K562 (cell line): Measurements from ENCODE around the gene NET1. TPM values are rescaled to one million over a fixed set of nuclear protein-coding genes. Genes with fewer than 3 reads are reported as not detected.
A peak's percentile ranks its signal among the peaks of the same experiment; 100 is the strongest.

Experiments used
- ARID1B ChIP-seq: fragments of 450-650 bp; IDR thresholded peaks from 2 replicates; pipeline ENCODE4 v1.6.1; 2016; ENCODE audit warnings: antibody characterized with exemption, mild to moderate bottlenecking, inconsistent platforms
- CXXC5 ChIP-seq: fragments of 250-450 bp; sonication (Bioruptor Pico); IDR thresholded peaks from 2 replicates; pipeline ENCODE4 v1.8.0; 2022; ENCODE audit warnings: inconsistent platforms, mild to moderate bottlenecking, moderate library complexity
- DMBX1 ChIP-seq: fragments of 250-450 bp; sonication (Bioruptor Pico); IDR thresholded peaks from 2 replicates; pipeline ENCODE4 v1.8.0; 2022; ENCODE audit warnings: inconsistent platforms, mild to moderate bottlenecking, moderate library complexity, borderline replicate concordance
- DNMT1 ChIP-seq: fragments of 450-650 bp; IDR thresholded peaks from 2 replicates; pipeline ENCODE4 v1.6.1; 2016; ENCODE audit warnings: antibody characterized with exemption, mild to moderate bottlenecking
- GTF2E2 ChIP-seq: fragments of 200-800 bp; sonication (Bioruptor generic); IDR thresholded peaks from 2 replicates; pipeline ENCODE4 v1.6.1; 2016; ENCODE audit warnings: missing genetic modification characterization, missing compliant biosample characterization
- MTA1 ChIP-seq: fragments of 450-650 bp; IDR thresholded peaks from 2 replicates; pipeline ENCODE4 v1.6.1; 2017; ENCODE audit warnings: borderline replicate concordance
- MXI1 ChIP-seq: IDR thresholded peaks from 2 replicates; pipeline ENCODE4 v1.6.1; 2011; ENCODE audit warnings: low read depth, mild to moderate bottlenecking, improper control_type of control experiment, low read length
- NCOA2 ChIP-seq, 2 experiments: fragments of 450-650 bp; IDR thresholded peaks; 2 replicates each; pipeline ENCODE4 v1.6.1; 2018; ENCODE audit warnings: mild to moderate bottlenecking in 2 of 2, moderate library complexity in 1 of 2; ENCODE audit not compliant: partially characterized antibody in 2 of 2
- PHB ChIP-seq: fragments of 250-450 bp; sonication (Bioruptor Pico); IDR thresholded peaks from 2 replicates; pipeline ENCODE4 v1.5.0; 2021
- RBM17 ChIP-seq: fragments of 200-400 bp; formaldehyde crosslinking; IDR thresholded peaks from 2 replicates; pipeline ENCODE4 v1.6.1; 2017; ENCODE audit warnings: low read depth, mild to moderate bottlenecking, low read length, borderline replicate concordance
- RFX1 ChIP-seq: fragments of 450-650 bp; IDR thresholded peaks from 2 replicates; pipeline ENCODE4 v1.6.1; 2016; ENCODE audit warnings: mild to moderate bottlenecking, moderate library complexity
- TRIM28 ChIP-seq: fragments of 450-650 bp; IDR thresholded peaks from 2 replicates; pipeline ENCODE4 v1.6.1; 2017
- ZNF224 ChIP-seq: sonication (generic); formaldehyde crosslinking; IDR thresholded peaks from 2 replicates; pipeline ENCODE4 v1.8.0; 2022; ENCODE audit warnings: mild to moderate bottlenecking, missing genetic modification reagents
- ZNF644 ChIP-seq: fragments of 200-800 bp; sonication (Bioruptor generic); IDR thresholded peaks from 2 replicates; pipeline ENCODE4 v1.6.1; 2016; ENCODE audit warnings: low read depth, missing genetic modification characterization, missing compliant biosample characterization
- polyA plus RNA-seq, 8 experiments: library from polyadenylated mRNA; depleted of rRNA in 4 of 8; stranded (reverse) in 5 of 8; unstranded in 3 of 8; fragments of >200 nt; fragmentation: Nextera tagmentation in 2 of 8; fragmentation: Illumina TruSeq in 1 of 8; extraction: Ambion mirVana in 2 of 8; extraction: Trizol in 1 of 8; gene quantifications; 2 replicates each; pipeline versions ENCODE4 v1.2.1 to v1.2.3, GENCODE V29; 2011 to 2014; ENCODE audit warnings: inconsistent platforms in 1 of 8, missing spikeins in 1 of 8
- total RNA-seq, 7 experiments: library from RNA; depleted of rRNA in 6 of 7; stranded (reverse); fragments of >200 nt in 6 of 7; fragmentation: Illumina TruSeq in 2 of 7; extraction: Trizol in 2 of 7; gene quantifications; 2 replicates each; pipeline versions ENCODE4 v1.2.1 to v1.2.3, GENCODE V29; 2011 to 2021; ENCODE audit warnings: low replicate concordance in 1 of 7
- TF ChIP-seq, protein P1 (sequence below): sonication (generic); formaldehyde crosslinking; IDR thresholded peaks from 2 replicates; pipeline ENCODE4 v1.8.0; 2022; ENCODE audit warnings: mild to moderate bottlenecking, missing genetic modification reagents
- TF ChIP-seq, protein P2 (sequence below): fragments of 200-800 bp; sonication (Bioruptor generic); IDR thresholded peaks from 2 replicates; pipeline ENCODE4 v1.6.1; 2017; ENCODE audit warnings: missing genetic modification characterization, missing compliant biosample characterization
- TF ChIP-seq, protein P3 (sequence below): fragments of 450-650 bp; IDR thresholded peaks from 2 replicates; pipeline ENCODE4 v1.6.1; 2014; ENCODE audit warnings: low read depth, mild to moderate bottlenecking, moderate library complexity, borderline replicate concordance
- TF ChIP-seq, protein P4 (sequence below): fragments of 250-450 bp; sonication (Bioruptor Pico); IDR thresholded peaks from 2 replicates; pipeline ENCODE4 v1.5.0; 2020; ENCODE audit warnings: mild to moderate bottlenecking, borderline replicate concordance
- TF ChIP-seq, protein P5 (sequence below): fragments of 450-650 bp; IDR thresholded peaks from 2 replicates; pipeline ENCODE4 v1.6.1; 2016
- TF ChIP-seq, protein P6 (sequence below): sonication (generic); IDR thresholded peaks from 2 replicates; pipeline ENCODE4 v1.6.1; 2016

Gene NET1
- total and polyA plus RNA-seq, 9 of the 15 experiments (the other 6 are each of a cell fraction or from before 2014, with no cell fraction given), result 47.4 to 258 (median 106) TPM

DNA sequence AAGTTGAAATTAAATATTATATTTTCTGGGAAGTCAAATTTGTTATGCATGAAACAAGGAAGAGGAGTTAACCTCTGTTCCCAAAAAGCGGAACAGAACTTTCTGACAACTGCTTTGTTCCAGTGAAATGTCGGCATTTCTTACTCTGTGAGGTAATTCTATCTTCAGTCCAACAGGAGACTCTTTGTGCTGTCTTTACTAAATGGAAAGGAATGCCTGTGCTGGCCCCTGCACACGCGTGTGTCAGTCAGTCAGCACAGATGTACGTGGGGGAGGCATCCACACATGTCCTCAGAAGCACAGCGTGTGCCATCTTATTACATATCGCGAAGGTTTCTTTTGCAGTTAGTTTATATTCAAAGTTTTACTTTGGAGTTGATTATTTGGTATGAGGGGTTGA, 37.5 kb downstream of the NET1 start (continued):
- TF ChIP-seq GTF2E2 (tag) (0 out of 2 replicates have a peak, but pooled peaks have one; percentile 41), RBM17 (no peak), MTA1 (no peak), ZNF224 (no peak), DMBX1 (CRISPR knock-in tag) (no peak), MXI1 (peak; percentile 62; the same call in 1 of the 2 replicates), TRIM28 (no peak), NCOA2 (IDR thresholded peaks at IDR 0.05; ENCODE audit: partially characterized antibody in 2 of 2) (no peak), DNMT1 (no peak), CXXC5 (peak; percentile 32; the same call in 1 of the 2 replicates), PHB (CRISPR knock-in tag) (no peak), RFX1 (no peak), ZNF644 (tag) (no peak), ARID1B (peak; percentile 49; the same call in 1 of the 2 replicates)
- TF ChIP-seq, protein P1, sequence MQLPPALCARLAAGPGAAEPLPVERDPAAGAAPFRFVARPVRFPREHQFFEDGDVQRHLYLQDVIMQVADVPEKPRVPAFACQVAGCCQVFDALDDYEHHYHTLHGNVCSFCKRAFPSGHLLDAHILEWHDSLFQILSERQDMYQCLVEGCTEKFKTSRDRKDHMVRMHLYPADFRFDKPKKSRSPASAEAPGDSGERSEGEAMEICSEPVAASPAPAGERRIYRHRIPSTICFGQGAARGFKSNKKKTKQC, result no peak
- TF ChIP-seq, protein P2, sequence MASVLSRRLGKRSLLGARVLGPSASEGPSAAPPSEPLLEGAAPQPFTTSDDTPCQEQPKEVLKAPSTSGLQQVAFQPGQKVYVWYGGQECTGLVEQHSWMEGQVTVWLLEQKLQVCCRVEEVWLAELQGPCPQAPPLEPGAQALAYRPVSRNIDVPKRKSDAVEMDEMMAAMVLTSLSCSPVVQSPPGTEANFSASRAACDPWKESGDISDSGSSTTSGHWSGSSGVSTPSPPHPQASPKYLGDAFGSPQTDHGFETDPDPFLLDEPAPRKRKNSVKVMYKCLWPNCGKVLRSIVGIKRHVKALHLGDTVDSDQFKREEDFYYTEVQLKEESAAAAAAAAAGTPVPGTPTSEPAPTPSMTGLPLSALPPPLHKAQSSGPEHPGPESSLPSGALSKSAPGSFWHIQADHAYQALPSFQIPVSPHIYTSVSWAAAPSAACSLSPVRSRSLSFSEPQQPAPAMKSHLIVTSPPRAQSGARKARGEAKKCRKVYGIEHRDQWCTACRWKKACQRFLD (CRISPR knock-in tag), result peak; percentile 54; the same call in 1 of the 2 replicates
- TF ChIP-seq, protein P3, sequence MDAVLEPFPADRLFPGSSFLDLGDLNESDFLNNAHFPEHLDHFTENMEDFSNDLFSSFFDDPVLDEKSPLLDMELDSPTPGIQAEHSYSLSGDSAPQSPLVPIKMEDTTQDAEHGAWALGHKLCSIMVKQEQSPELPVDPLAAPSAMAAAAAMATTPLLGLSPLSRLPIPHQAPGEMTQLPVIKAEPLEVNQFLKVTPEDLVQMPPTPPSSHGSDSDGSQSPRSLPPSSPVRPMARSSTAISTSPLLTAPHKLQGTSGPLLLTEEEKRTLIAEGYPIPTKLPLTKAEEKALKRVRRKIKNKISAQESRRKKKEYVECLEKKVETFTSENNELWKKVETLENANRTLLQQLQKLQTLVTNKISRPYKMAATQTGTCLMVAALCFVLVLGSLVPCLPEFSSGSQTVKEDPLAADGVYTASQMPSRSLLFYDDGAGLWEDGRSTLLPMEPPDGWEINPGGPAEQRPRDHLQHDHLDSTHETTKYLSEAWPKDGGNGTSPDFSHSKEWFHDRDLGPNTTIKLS, result no peak
- TF ChIP-seq, protein P4, sequence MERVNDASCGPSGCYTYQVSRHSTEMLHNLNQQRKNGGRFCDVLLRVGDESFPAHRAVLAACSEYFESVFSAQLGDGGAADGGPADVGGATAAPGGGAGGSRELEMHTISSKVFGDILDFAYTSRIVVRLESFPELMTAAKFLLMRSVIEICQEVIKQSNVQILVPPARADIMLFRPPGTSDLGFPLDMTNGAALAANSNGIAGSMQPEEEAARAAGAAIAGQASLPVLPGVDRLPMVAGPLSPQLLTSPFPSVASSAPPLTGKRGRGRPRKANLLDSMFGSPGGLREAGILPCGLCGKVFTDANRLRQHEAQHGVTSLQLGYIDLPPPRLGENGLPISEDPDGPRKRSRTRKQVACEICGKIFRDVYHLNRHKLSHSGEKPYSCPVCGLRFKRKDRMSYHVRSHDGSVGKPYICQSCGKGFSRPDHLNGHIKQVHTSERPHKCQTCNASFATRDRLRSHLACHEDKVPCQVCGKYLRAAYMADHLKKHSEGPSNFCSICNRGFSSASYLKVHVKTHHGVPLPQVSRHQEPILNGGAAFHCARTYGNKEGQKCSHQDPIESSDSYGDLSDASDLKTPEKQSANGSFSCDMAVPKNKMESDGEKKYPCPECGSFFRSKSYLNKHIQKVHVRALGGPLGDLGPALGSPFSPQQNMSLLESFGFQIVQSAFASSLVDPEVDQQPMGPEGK (CRISPR knock-in tag), result no peak
- TF ChIP-seq, protein P5, sequence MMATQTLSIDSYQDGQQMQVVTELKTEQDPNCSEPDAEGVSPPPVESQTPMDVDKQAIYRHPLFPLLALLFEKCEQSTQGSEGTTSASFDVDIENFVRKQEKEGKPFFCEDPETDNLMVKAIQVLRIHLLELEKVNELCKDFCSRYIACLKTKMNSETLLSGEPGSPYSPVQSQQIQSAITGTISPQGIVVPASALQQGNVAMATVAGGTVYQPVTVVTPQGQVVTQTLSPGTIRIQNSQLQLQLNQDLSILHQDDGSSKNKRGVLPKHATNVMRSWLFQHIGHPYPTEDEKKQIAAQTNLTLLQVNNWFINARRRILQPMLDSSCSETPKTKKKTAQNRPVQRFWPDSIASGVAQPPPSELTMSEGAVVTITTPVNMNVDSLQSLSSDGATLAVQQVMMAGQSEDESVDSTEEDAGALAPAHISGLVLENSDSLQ, result peak; percentile 86
- TF ChIP-seq, protein P6, sequence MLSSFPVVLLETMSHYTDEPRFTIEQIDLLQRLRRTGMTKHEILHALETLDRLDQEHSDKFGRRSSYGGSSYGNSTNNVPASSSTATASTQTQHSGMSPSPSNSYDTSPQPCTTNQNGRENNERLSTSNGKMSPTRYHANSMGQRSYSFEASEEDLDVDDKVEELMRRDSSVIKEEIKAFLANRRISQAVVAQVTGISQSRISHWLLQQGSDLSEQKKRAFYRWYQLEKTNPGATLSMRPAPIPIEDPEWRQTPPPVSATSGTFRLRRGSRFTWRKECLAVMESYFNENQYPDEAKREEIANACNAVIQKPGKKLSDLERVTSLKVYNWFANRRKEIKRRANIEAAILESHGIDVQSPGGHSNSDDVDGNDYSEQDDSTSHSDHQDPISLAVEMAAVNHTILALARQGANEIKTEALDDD, result peak; percentile 64; the same call in 1 of the 2 replicates
